NCI-H1105 (cell line): ENCODE measurements around the gene MAP7.
"Not testable (repeated sequence)": the region's sequence is repeated elsewhere in the genome, so short reads cannot be mapped to it uniquely, and the experiment has no call there.

Source experiments
- DNase-seq: peaks from one replicate; lab custom pipeline; 2025; lab: John Stamatoyannopoulos, UW

MAP7 gene

DNA sequence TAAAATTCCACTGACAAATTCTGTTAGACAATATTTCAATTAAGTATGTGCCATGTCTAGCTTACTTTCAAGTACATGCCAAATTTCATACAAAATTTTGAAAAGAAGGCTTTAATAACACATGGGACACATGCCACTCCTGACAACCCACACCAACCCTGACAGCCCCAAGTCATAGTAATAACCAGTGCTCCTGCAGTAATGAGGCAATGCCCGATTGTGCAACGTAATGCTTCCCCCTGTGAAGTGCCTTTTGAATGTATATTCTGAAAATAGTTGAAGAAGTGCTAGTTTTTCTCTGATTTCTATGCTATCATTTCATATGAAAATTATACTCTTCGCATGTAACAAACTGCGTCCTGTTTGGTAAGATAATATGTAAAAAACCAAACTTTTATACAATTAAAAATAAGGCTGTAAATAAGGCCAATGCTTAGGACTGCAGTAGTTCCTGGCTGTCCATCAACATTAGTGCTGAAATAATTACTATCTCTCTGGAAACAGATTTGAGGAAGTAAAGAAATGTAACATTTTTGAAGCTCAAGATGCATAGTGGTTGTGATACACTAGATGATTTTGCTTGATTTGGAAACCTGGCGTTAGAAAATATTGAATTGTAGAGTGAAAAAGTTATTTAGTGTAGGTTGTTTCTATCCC, 134.7 kb downstream of the MAP7 start:
- no peak for DNase-seq

- no peak for DNase-seq
Measured at GRCh38 chr6:136412410-136412809, 137.8 kb downstream of the MAP7 start.

- DNase-seq, result no peak
Measured at GRCh38 chr6:136411453-136412354, 138.5 kb downstream of the MAP7 start.

- DNase-seq, result no peak
Measured at GRCh38 chr6:136411025-136411325, 139.2 kb downstream of the MAP7 start.

- DNase-seq, result no peak
Measured at GRCh38 chr6:136410201-136411024, 139.8 kb downstream of the MAP7 start.

DNA sequence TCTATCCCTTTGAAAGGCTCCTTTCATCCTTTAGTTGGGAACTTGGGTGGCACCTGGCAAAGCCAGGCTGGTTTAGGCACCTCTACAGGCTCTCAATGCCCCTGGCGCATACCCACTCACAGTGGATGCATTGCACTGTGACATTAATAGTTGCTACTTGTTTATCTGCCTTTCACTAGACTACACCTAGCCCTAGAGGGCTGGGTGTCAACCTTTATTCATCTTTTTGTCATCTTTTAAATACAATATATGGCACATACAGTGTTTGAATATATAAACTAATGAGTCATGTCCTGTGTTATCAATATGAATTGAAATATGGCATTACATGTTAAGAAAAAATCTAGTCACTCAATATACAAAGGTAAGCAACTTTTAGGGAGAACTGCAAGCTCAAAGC, 140.6 kb downstream of the MAP7 start:
- no peak for DNase-seq

- DNase-seq, result no peak
Measured at GRCh38 chr6:136408204-136408603, 142.0 kb downstream of the MAP7 start.

DNA sequence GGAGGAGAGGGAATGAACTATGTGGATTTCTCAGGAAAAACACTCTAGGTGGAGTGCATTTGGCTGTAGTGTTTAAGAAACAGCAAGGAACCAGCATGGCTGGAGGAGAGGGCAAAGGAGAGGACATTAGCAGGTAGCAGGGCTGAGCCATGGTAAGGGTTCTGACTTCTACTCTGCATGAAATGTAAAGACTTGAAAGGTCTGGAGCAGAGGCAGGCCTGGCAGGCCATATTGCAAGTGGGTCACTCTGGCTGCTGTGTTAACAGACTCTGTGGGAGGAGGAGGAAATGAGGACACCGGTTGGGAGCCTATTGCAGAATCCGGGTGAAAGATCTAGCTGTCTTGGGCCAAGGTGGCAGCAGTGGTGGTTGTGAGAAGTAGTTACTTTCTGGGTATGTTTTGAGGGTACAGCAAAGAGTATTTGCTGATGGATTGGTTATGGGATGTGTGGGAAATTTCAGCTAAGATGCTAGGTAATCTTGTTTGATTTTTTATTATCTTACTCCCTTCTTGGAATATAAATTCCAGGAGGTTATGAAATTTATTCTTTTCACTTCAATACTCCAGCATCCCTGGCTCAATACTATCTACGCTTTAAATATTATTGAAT, 144.7 kb downstream of the MAP7 start:
- no peak for DNase-seq

GRCh38 chr6:136404627-136405419, 145.4 kb downstream of the MAP7 start:
- DNase-seq, result no peak

GRCh38 chr6:136404007-136404406, 146.2 kb downstream of the MAP7 start:
- DNase-seq, result no peak

DNA sequence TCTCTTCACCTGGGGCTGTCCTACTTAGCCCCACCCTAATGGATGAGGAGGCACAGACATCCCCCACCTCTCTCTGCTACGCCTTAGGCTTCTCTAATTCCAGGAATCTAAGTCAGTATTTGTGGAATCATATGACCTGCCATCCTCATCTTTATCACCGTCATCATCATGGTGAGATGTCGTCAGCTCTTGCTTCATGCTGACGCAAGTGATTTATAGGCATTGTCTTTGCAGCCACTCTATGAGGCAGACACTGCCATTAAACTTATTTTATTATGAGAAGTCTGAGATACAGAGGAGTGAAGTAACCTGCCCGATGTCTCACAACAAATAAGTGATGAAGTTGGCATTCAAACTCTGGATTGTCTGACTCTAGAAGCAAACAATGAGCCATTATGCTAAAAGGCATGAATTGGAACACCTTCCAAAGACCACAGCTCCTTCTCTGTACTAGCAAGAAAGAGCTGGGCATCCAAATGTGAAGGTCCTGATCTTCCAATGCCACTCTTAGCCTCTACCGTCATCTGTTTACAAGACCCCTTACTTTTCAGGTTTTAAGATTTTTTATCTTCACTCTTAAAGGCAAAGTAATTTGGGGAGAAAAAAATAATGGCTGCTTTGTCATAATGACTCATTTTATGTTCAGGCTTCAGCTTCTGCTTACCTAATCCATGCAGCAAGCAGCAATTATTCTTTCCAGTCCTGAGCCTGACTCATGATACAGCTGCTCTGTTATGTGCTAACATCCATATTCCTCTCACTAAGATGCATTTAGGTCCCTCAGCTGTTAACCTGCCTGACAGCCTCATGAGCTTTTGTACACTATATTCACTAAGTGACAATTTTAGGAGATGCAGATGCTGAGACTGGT, 146.9 kb downstream of the MAP7 start:
- DNase-seq, result no peak

DNA sequence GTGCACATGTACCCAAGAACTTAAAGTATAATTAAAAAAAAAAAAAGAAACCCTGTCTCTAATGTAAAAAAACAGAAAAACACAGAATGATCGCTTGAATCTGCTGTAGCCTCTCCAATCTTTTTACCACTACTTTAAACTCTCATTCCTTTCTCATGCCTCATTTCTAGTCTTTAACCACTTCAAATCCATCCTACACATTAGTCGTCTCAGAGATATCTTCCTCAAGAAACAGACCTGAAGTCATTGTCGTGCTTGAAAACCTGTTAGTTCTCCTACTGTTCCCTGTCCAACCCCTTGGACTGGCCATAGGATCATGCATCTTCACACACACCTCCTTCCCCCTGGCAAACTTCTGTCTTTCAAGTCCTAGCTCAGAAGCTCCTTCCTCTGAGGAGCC, 148.5 kb downstream of the MAP7 start:
- no peak for DNase-seq

GRCh38 chr6:136401236-136401635, 149.0 kb downstream of the MAP7 start:
- not testable (repeated sequence) for DNase-seq

DNA sequence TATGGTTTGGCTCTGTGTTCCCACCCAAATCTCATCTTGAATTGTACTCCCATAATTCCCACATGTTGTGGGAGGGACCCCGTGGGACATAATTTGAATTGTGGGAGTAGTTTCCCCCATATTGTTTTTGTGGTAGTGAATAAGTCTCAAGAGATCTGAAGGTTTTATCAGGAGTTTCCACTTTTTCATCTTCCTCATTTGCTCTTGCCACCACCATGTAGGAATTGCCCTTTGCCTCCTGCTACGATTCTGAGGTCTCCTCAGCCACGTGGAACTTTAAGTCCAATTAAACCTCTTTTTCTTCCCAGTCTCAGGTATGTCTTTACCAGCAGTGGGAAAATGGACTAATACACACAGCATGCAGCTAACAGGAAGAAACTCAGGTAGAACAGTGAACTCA, 151.8 kb downstream of the MAP7 start:
- DNase-seq, result no peak

- no peak for DNase-seq
Measured at GRCh38 chr6:136396908-136397307, 153.3 kb downstream of the MAP7 start.

GRCh38 chr6:136390959-136391358, 159.3 kb downstream of the MAP7 start:
- not testable (repeated sequence) for DNase-seq

DNA sequence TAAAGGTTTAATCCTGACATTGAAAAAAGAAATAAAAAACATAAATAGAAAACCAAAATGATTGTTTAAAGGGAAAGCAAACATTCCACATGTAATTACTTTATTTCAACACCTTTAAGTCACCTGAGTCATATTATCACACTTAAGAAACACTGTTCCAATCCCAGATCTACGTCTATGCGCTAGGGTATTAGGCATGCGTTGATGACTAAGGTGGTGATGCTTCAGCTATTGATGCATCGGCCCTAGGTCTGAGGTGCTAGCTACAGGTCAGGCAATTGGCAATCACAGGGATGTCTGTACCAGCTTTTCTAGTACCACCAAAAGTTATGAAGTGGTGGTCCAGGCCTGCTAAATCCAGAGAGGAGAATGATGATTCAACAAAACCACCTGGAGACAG, 162.9 kb downstream of the MAP7 start:
- no peak for DNase-seq

DNA sequence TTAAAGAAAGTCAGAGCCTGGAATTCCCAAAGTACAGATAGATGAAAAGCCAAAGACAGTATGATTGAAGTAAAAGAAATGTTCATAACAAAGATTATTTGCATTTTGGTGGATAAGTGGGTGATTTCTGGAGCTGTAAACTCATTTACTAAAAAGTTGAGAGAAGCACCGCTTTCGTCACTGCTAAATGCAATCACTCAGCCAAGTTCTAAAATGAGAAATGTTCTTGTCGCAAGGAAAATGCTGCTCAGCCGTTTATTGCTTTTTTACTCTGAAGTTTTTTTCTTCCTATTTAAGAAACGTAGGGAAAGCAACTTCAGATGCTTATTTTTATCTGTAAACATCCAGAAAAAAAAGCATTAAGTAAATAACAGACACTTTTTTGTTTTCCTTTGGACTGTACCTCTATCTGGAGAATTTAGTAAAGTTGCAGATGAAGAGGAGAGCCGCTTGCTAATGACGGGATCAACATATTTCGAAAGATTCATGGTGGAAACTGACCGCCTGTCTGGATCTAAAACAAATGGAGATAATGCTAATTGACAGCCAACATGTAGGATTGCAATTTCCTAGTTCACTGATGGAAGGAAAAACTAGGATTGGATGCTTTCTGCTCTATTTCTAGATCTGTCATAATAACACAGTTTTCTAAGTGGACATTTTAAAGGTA, 166.8 kb downstream of the MAP7 start:
- no peak for DNase-seq

GRCh38 chr6:136382676-136383252, 167.5 kb downstream of the MAP7 start:
- no peak for DNase-seq

- no peak for DNase-seq
Measured at GRCh38 chr6:136378888-136379287, 171.3 kb downstream of the MAP7 start.
